ENCODE data around the gene OCA2.

DNA sequence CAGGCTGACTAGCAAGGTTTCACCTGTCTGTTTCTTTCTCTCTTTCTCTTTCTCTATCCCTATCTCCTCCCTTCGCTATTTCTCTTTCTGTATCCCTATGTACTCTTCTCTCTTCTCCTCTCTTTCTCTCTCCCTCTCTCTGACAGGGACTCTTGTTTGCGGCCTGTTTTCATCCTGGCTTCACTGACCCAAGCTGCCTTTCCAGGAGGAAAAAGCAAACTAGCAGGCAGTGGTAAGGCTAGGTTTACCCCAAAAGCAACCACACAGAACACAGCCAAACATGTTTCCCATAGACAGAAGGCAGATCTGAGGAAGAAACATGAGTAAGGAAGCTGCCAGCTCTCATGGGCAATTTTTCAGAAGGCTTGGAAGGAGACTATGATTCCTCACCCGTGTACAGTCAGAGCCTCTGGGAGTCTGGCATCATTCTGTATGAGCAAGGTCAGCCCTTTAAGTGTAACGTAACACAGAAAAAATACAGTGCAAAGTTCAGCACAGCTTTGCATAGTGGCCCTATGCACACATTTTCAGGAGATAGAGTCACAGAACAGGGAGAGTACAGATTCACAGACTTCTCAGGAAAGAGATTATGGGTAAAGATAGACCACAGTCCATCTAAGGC, 61.0 kb downstream of the OCA2 start:
- TF ChIP-seq, protein P1, sequence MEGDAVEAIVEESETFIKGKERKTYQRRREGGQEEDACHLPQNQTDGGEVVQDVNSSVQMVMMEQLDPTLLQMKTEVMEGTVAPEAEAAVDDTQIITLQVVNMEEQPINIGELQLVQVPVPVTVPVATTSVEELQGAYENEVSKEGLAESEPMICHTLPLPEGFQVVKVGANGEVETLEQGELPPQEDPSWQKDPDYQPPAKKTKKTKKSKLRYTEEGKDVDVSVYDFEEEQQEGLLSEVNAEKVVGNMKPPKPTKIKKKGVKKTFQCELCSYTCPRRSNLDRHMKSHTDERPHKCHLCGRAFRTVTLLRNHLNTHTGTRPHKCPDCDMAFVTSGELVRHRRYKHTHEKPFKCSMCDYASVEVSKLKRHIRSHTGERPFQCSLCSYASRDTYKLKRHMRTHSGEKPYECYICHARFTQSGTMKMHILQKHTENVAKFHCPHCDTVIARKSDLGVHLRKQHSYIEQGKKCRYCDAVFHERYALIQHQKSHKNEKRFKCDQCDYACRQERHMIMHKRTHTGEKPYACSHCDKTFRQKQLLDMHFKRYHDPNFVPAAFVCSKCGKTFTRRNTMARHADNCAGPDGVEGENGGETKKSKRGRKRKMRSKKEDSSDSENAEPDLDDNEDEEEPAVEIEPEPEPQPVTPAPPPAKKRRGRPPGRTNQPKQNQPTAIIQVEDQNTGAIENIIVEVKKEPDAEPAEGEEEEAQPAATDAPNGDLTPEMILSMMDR (IDR thresholded peaks at IDR 0.05; ENCODE audit: poor library complexity, severe bottlenecking) = no peak
- TF ChIP-seq RAD21 (conservative IDR thresholded peaks at IDR 0.05) = no peak
- TF ChIP-seq POLR2AphosphoS5 (IDR thresholded peaks at IDR 0.05) = no peak
- TF ChIP-seq MXI1 (conservative IDR thresholded peaks at IDR 0.05; ENCODE audit: poor library complexity, severe bottlenecking) = no peak
- TF ChIP-seq TAF1 (IDR thresholded peaks at IDR 0.05; ENCODE audit: low read depth) = no peak
- TF ChIP-seq, protein P2, sequence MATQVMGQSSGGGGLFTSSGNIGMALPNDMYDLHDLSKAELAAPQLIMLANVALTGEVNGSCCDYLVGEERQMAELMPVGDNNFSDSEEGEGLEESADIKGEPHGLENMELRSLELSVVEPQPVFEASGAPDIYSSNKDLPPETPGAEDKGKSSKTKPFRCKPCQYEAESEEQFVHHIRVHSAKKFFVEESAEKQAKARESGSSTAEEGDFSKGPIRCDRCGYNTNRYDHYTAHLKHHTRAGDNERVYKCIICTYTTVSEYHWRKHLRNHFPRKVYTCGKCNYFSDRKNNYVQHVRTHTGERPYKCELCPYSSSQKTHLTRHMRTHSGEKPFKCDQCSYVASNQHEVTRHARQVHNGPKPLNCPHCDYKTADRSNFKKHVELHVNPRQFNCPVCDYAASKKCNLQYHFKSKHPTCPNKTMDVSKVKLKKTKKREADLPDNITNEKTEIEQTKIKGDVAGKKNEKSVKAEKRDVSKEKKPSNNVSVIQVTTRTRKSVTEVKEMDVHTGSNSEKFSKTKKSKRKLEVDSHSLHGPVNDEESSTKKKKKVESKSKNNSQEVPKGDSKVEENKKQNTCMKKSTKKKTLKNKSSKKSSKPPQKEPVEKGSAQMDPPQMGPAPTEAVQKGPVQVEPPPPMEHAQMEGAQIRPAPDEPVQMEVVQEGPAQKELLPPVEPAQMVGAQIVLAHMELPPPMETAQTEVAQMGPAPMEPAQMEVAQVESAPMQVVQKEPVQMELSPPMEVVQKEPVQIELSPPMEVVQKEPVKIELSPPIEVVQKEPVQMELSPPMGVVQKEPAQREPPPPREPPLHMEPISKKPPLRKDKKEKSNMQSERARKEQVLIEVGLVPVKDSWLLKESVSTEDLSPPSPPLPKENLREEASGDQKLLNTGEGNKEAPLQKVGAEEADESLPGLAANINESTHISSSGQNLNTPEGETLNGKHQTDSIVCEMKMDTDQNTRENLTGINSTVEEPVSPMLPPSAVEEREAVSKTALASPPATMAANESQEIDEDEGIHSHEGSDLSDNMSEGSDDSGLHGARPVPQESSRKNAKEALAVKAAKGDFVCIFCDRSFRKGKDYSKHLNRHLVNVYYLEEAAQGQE (IDR thresholded peaks at IDR 0.05; ENCODE audit: borderline replicate concordance) = no peak
- TF ChIP-seq EZH2 (IDR thresholded peaks at IDR 0.05; ENCODE audit: borderline replicate concordance, insufficient read depth, low read length, poor library complexity, severe bottlenecking) = no peak
- no peak for TF ChIP-seq SMC3 (conservative IDR thresholded peaks at IDR 0.05; ENCODE audit: poor library complexity)
- no peak for TF ChIP-seq EP300 (conservative IDR thresholded peaks at IDR 0.05; ENCODE audit: poor library complexity, severe bottlenecking)

All from neural cell (in vitro differentiated cells).